Transverse colon (tissue), 4 donors: ENCODE results near the gene PTPRD. TPM values are rescaled to one million over a fixed set of nuclear protein-coding genes. Genes with fewer than 3 reads are reported as not detected.

Source experiments
- DNase-seq: peaks from one replicate; pipeline ENCODE4 v3.0.0-alpha.2; 2019
- H3K27ac ChIP-seq, 4 donors: fragments of 200-600 bp; sonication (generic); 2 replicates each; pipeline ENCODE4 v1.5.1; 2016 to 2018; ENCODE audit warnings: inconsistent platforms in 4 of 4
- H3K27me3 ChIP-seq: fragments of 200-600 bp; sonication (generic); 2 replicates; pipeline ENCODE4 v1.5.1; 2017; ENCODE audit warnings: inconsistent platforms
- H3K36me3 ChIP-seq, 4 donors: fragments of 200-600 bp; sonication (generic); 2 replicates each; pipeline ENCODE4 v1.5.1; 2017 to 2019; ENCODE audit warnings: inconsistent platforms in 4 of 4
- H3K4me1 ChIP-seq, 4 donors: fragments of 200-600 bp; sonication (generic); 2 replicates each; pipeline ENCODE4 v1.5.1; 2017 to 2020; ENCODE audit warnings: inconsistent platforms in 4 of 4
- H3K4me3 ChIP-seq, 4 donors: fragments of 200-600 bp; sonication (generic); 1 replicate in 1 of 4; 2 replicates in 3 of 4; pipeline versions ENCODE4 v1.5.1 to v1.6.1; 2017 to 2019; ENCODE audit warnings: inconsistent platforms in 4 of 4
- H3K9me3 ChIP-seq, 2 donors: fragments of 200-600 bp; sonication (generic); 2 replicates each; pipeline ENCODE4 v1.5.1; 2017 to 2019; ENCODE audit warnings: inconsistent platforms in 2 of 2
- CTCF ChIP-seq, 5 experiments: fragments of 200-600 bp in 3 of 5; fragments of 450-650 bp in 2 of 5; sonication (generic) in 3 of 5; IDR thresholded peaks; 1 replicate in 2 of 5; 2 replicates in 3 of 5; pipeline ENCODE4 v1.5.1; 2016 to 2017; ENCODE audit warnings: antibody characterized with exemption in 5 of 5, inconsistent platforms in 3 of 5, mild to moderate bottlenecking in 2 of 5, moderate library complexity in 1 of 5
- EP300 ChIP-seq: sonication (generic); formaldehyde crosslinking; IDR thresholded peaks from one replicate; pipeline ENCODE4 v1.6.1; 2017; ENCODE audit warnings: antibody characterized with exemption, low read depth
- POLR2A ChIP-seq: fragments of 450-650 bp; IDR thresholded peaks from one replicate; pipeline ENCODE4 v1.6.1; 2016; ENCODE audit warnings: antibody characterized with exemption, mild to moderate bottlenecking, moderate library complexity
- POLR2AphosphoS5 ChIP-seq, 3 donors: sonication (generic); formaldehyde crosslinking; IDR thresholded peaks; one replicate each; pipeline ENCODE4 v1.6.1; 2016; ENCODE audit warnings: antibody characterized with exemption in 3 of 3
- WGBS, 2 donors: methylation state at CpG; one replicate each; pipeline ENCODE4 v1.1.5; 2018; ENCODE audit warnings: low coverage in 1 of 2; 5-methylcytosine and 5-hydroxymethylcytosine counted together
- in situ Hi-C, 4 donors: fragments of 200-750 bp; cut with MboI; loops; one replicate each; pipeline versions ENCODE4 v1.15.0 to v1.15.1; 2017; ENCODE audit warnings: low sequenced_read_pairs in 3 of 4, low pct_ligation_motif_present in 1 of 4, low pct_unique_long_range_greater_than_20kb in 1 of 4
- intact Hi-C: fragments of 100-400 bp; cut with DNase I; formaldehyde crosslinking; loops from one replicate; pipeline ENCODE4 v1.15.1; 2023; ENCODE audit warnings: low total_unique reads
- total RNA-seq, 4 donors: library from RNA; depleted of rRNA; stranded (reverse); fragments of >200 nt; gene quantifications; one replicate each; pipeline ENCODE4 v1.1.0, GENCODE V29; 2016

The PTPRD gene
- total RNA-seq, result 100 to 1,000 TPM in 2 of 4 donors, 10 to 100 TPM in 2; 43.0 to 115 (median 79.1) TPM

GRCh38 chr9:10612641-10613398 is at the start of gene PTPRD:
Gene PTPRD, minus strand, starts transcription at chr9:10613002.
- Histone ChIP-seq H3K4me3 (peak within 1 kb of the TSS in 3 of 4 donors; percentile 28 to 45 (median 28)), H3K9me3 (no peaks in the 10 kb centered on the region), H3K36me3 (no peaks in the 10 kb centered on the region), H3K27me3 (peaks cover 64% of the 10 kb centered on the region), H3K4me1 (peaks cover 0 to 6% (median 2%) of the 10 kb centered on the region in 4 donors), H3K27ac (no peak within 1 kb of the TSS)
- in situ Hi-C loops, result no loop called here
- peak; percentile 12 for DNase-seq
- TF ChIP-seq POLR2AphosphoS5 (IDR thresholded peaks at IDR 0.05), result no peak
- TF ChIP-seq POLR2A, result no peak
- no peak for TF ChIP-seq EP300
- no peak for TF ChIP-seq CTCF (IDR thresholded peaks at IDR 0.05)
- WGBS, 2 donors, result 1 to 6% methylated on average over 9 to 82 of the region's 87 CpGs
- intact Hi-C loops, result no loop called here

- TF ChIP-seq POLR2A (no peak), EP300 (no peak), POLR2AphosphoS5 (IDR thresholded peaks at IDR 0.05) (no peak), CTCF (IDR thresholded peaks at IDR 0.05) (no peak)
- DNase-seq, result no peak
Measured at GRCh38 chr9:10661994-10662393, 49.2 kb upstream of the PTPRD start.

GRCh38 chr9:10661376-10661775 is 48.6 kb upstream of the PTPRD start:
- Histone ChIP-seq H3K9me3 (no peaks in the 10 kb centered on the region), H3K27ac (no peak overlapping the region), H3K27me3 (no peaks in the 10 kb centered on the region), H3K36me3 (no peaks in the 10 kb centered on the region), H3K4me3 (no peak overlapping the region), H3K4me1 (no peaks in the 10 kb centered on the region)
- no peak for TF ChIP-seq CTCF (IDR thresholded peaks at IDR 0.05)
- TF ChIP-seq POLR2AphosphoS5 (IDR thresholded peaks at IDR 0.05), result no peak
- no peak for TF ChIP-seq EP300
- no peak for TF ChIP-seq POLR2A
- intact Hi-C loops (no loop called here), in situ Hi-C loops (no loop called here)
- DNase-seq, result no peak
- WGBS, 2 donors, result 67 to 86% methylated on average over 1 of the region's 1 CpG

More at GRCh38 chr9:10661994-10662393, 49.2 kb upstream of the PTPRD start:
- Histone ChIP-seq H3K27me3 (no peaks in the 10 kb centered on the region), H3K27ac (no peak overlapping the region), H3K36me3 (no peaks in the 10 kb centered on the region), H3K9me3 (no peaks in the 10 kb centered on the region), H3K4me3 (no peak overlapping the region), H3K4me1 (no peaks in the 10 kb centered on the region)
- in situ Hi-C loops (no loop called here), intact Hi-C loops (no loop called here)
- 40 to 54% methylated on average over 1 to 2 of the region's 2 CpGs for WGBS, 2 donors

- H3K4me1 ChIP-seq, result no peaks in the 10 kb centered on the region
- no peak for DNase-seq
- no peaks in the 10 kb centered on the region for H3K36me3 ChIP-seq
- 60% methylated on average over 2 of the region's 2 CpGs; no CpG with 5 or more reads in 1 of the 2 donors for WGBS, 2 donors
- H3K4me3 ChIP-seq, result no peak overlapping the region
- H3K27ac ChIP-seq, result no peak overlapping the region
- intact Hi-C loops, result no loop called here
- TF ChIP-seq POLR2A (no peak), POLR2AphosphoS5 (IDR thresholded peaks at IDR 0.05) (no peak), EP300 (no peak), CTCF (IDR thresholded peaks at IDR 0.05) (no peak)
- in situ Hi-C loops, result no loop called here
- peaks cover 4 to 8% of the 10 kb centered on the region in 2 donors for H3K9me3 ChIP-seq
- no peaks in the 10 kb centered on the region for H3K27me3 ChIP-seq
Measured at GRCh38 chr9:10651012-10651411, 38.2 kb upstream of the PTPRD start.
